ENCODE data around the gene METTL27.
"Not testable (repeated sequence)": the region's sequence is repeated elsewhere in the genome, so short reads cannot be mapped to it uniquely, and the experiment has no call there.

DNA sequence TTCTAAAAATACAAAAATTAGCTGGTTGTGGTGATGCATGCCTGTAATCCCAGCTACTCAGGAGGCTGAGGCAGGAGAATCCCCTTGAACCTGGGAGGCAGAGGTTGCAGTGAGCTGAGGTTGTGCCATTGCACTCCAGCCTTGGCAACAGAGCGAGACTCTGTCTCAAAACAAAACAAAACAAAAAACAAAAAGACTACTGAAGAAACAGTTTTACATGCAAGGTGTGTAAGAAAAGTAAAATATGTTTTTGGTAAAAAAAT lies 54.6 kb downstream of the METTL27 start:
- TF ChIP-seq, protein P1, sequence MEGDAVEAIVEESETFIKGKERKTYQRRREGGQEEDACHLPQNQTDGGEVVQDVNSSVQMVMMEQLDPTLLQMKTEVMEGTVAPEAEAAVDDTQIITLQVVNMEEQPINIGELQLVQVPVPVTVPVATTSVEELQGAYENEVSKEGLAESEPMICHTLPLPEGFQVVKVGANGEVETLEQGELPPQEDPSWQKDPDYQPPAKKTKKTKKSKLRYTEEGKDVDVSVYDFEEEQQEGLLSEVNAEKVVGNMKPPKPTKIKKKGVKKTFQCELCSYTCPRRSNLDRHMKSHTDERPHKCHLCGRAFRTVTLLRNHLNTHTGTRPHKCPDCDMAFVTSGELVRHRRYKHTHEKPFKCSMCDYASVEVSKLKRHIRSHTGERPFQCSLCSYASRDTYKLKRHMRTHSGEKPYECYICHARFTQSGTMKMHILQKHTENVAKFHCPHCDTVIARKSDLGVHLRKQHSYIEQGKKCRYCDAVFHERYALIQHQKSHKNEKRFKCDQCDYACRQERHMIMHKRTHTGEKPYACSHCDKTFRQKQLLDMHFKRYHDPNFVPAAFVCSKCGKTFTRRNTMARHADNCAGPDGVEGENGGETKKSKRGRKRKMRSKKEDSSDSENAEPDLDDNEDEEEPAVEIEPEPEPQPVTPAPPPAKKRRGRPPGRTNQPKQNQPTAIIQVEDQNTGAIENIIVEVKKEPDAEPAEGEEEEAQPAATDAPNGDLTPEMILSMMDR (IDR thresholded peaks at IDR 0.05): not testable (repeated sequence)
- not testable (repeated sequence) for TF ChIP-seq POLR2A, POLR2AphosphoS5 (IDR thresholded peaks at IDR 0.05)
